Gastrocnemius medialis (tissue), 4 donors: Measurements from ENCODE around the gene REEP1. TPM values are rescaled to one million over a fixed set of nuclear protein-coding genes. Genes with fewer than 3 reads are reported as not detected.
"Not testable (repeated sequence)": the region's sequence is repeated elsewhere in the genome, so short reads cannot be mapped to it uniquely, and the experiment has no call there.

Experiments
- ATAC-seq, 2 donors: fragments of 150-250 bp; one replicate each; pipeline ENCODE4 v1.9.1; 2016
- DNase-seq, 2 donors: peaks; one replicate each; pipeline ENCODE4 v3.0.0-alpha.2; 2019
- H3K27ac ChIP-seq, 4 donors: fragments of 200-600 bp; sonication (generic); 1 replicate in 1 of 4; 2 replicates in 3 of 4; pipeline ENCODE4 v1.5.1; 2016 to 2018; ENCODE audit warnings: mild to moderate bottlenecking in 2 of 4, moderate library complexity in 1 of 4
- H3K27me3 ChIP-seq, 3 donors: fragments of 200-600 bp; sonication (generic) in 2 of 3; 1 replicate in 1 of 3; 2 replicates in 2 of 3; pipeline versions ENCODE4 v1.5.1 to v1.6.0; 2016 to 2019; ENCODE audit warnings: mild to moderate bottlenecking in 1 of 3, moderate library complexity in 1 of 3
- H3K36me3 ChIP-seq, 2 donors: fragments of 200-600 bp; sonication (generic) in 1 of 2; one replicate each; pipeline ENCODE4 v1.5.1; 2017 to 2018
- H3K4me1 ChIP-seq, 2 donors: fragments of 200-600 bp; sonication (generic) in 1 of 2; one replicate each; pipeline ENCODE4 v1.5.1; 2016 to 2017; ENCODE audit warnings: mild to moderate bottlenecking in 2 of 2
- H3K4me3 ChIP-seq, 4 donors: fragments of 200-600 bp; sonication (generic) in 3 of 4; 1 replicate in 1 of 4; 2 replicates in 3 of 4; pipeline ENCODE4 v1.5.1; 2016 to 2019; ENCODE audit warnings: mild to moderate bottlenecking in 2 of 4
- H3K9me3 ChIP-seq, 3 donors: fragments of 200-600 bp; sonication (generic) in 2 of 3; 1 replicate in 1 of 3; 2 replicates in 2 of 3; pipeline ENCODE4 v1.5.1; 2016 to 2019
- POLR2A ChIP-seq, 2 donors: fragments of 450-650 bp; IDR thresholded peaks; one replicate each; pipeline ENCODE4 v1.6.1; 2017; ENCODE audit warnings: antibody characterized with exemption in 2 of 2, mild to moderate bottlenecking in 2 of 2, moderate library complexity in 2 of 2
- in situ Hi-C, 4 donors: fragments of 200-750 bp; cut with MboI; loops; one replicate each; pipeline versions ENCODE4 v1.15.0 to v1.8.0; 2017; ENCODE audit warnings: low sequenced_read_pairs in 4 of 4
- intact Hi-C: fragments of 100-400 bp; cut with DNase I; formaldehyde crosslinking; loops from one replicate; pipeline ENCODE4 v1.15.1; 2023; ENCODE audit warnings: low total_unique reads
- total RNA-seq, 4 donors: library from RNA; depleted of rRNA; stranded (reverse); fragments of >200 nt; gene quantifications; one replicate each; pipeline versions ENCODE4 v1.1.0 to v1.2.3, GENCODE V29; 2016
- TF ChIP-seq, protein P1 (sequence below), 5 experiments: fragments of 450-650 bp in 3 of 5; fragments of 200-600 bp in 2 of 5; sonication (generic) in 2 of 5; IDR thresholded peaks in 4 of 5; conservative IDR thresholded peaks in 1 of 5; 1 replicate in 4 of 5; 2 replicates in 1 of 5; pipeline ENCODE4 v1.5.1; 2016 to 2019; ENCODE audit warnings: antibody characterized with exemption in 5 of 5, mild to moderate bottlenecking in 3 of 5, moderate library complexity in 3 of 5

Gene REEP1
- total RNA-seq, 4 donors from 2014 or later, result 4.2 to 16.0 (median 6.3) TPM

DNA sequence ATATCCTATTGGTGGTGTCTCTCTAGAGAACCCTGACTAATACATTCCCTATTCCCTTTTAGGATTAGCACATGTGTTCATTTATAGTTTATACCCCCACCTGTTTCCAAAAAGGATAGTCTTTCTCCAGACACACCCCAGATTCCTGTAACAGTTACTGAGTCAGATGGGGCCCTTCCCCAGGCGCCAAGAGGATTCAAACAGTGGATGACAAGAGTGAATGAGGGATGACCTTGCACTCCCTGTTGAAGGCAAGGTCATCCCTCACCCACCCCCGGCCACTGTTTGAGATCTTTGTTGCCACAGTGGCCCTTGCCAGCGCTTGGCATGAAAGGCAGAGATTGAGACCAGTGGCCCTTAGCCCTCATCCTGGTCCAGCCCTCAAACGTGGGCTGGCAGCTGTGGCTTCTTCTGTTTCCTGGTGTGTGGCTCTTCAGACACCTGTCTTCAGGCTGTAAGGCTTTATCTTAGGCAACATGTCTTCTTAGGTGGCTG lies 15.3 kb upstream of the REEP1 start:
- intact Hi-C loops (no loop called here), in situ Hi-C loops (no loop called here)
- TF ChIP-seq, protein P1, sequence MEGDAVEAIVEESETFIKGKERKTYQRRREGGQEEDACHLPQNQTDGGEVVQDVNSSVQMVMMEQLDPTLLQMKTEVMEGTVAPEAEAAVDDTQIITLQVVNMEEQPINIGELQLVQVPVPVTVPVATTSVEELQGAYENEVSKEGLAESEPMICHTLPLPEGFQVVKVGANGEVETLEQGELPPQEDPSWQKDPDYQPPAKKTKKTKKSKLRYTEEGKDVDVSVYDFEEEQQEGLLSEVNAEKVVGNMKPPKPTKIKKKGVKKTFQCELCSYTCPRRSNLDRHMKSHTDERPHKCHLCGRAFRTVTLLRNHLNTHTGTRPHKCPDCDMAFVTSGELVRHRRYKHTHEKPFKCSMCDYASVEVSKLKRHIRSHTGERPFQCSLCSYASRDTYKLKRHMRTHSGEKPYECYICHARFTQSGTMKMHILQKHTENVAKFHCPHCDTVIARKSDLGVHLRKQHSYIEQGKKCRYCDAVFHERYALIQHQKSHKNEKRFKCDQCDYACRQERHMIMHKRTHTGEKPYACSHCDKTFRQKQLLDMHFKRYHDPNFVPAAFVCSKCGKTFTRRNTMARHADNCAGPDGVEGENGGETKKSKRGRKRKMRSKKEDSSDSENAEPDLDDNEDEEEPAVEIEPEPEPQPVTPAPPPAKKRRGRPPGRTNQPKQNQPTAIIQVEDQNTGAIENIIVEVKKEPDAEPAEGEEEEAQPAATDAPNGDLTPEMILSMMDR (IDR thresholded peaks at IDR 0.05 in 4 of 5, conservative IDR thresholded peaks at IDR 0.05 in 1 of 5), result no peak
- no peak for TF ChIP-seq POLR2A (IDR thresholded peaks at IDR 0.05)
- Histone ChIP-seq H3K27ac (no peak overlapping the region), H3K27me3 (no peaks in the 10 kb centered on the region), H3K9me3 (no peaks in the 10 kb centered on the region), H3K36me3 (no peaks in the 10 kb centered on the region), H3K4me3 (no peak overlapping the region), H3K4me1 (peaks cover 6 to 8% of the 10 kb centered on the region in 2 donors)
- peak in 1 of 2 donors; percentile 76 for ATAC-seq
- DNase-seq, result no peak

DNA sequence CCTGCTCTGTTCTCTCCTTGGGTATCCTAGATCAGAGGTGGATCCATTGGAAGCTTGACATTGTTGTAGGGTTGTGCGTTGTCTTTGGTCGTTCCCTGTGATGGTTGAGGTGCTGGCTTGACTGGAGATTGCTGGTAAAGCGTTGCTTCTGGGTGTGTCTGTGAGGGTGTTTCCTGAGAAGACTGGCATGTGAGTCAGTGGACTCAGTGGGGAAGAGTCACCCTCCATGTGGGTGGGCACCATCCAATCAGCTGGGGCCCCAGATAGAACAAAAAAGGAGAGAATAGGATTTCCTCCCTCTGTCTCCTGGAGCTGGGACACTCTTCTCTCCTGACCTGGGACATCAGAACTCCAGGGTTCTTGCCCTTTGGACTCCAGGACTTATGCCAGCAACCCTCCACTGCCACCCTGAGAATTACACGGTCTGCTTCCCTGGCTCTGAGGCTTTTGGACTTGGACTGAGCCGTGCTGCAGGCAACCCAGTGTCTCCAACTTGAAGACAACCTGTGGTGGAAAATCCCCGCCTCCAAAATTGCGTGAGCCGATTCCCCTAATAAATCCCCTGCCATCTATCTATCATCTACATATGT lies 14.8 kb upstream of the REEP1 start:
- no peaks in the 10 kb centered on the region for H3K36me3 ChIP-seq
- H3K4me1 ChIP-seq, result peaks cover 6 to 8% of the 10 kb centered on the region in 2 donors
- no peak for ATAC-seq
- H3K4me3 ChIP-seq, result no peak overlapping the region
- intact Hi-C loops (no loop called here), in situ Hi-C loops (no loop called here)
- H3K27ac ChIP-seq, result no peak overlapping the region
- no peaks in the 10 kb centered on the region for H3K9me3 ChIP-seq
- H3K27me3 ChIP-seq, result no peaks in the 10 kb centered on the region
- TF ChIP-seq, protein P1 (IDR thresholded peaks at IDR 0.05 in 4 of 5, conservative IDR thresholded peaks at IDR 0.05 in 1 of 5), result no peak
- TF ChIP-seq POLR2A (IDR thresholded peaks at IDR 0.05), result no peak
- no peak for DNase-seq

DNA sequence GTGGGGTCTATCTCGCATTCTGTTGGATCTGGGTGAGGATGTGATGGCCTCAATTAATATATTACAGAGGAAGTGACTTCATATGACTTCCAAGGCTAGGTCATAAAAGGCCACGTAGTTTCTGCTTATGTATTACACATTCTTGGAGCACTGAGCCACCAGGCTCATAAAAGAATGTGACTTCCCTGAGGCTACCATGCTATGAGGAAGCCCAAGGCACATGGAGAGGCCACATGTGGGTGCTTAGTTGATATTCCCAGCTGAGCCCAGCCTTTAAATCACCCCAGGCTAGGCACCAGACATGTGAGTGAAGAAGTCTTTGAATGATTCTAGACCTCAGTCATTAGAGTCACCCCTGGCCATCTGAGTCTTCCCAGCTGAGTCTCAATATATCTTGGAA lies 13.3 kb upstream of the REEP1 start:
- peaks cover 6 to 8% of the 10 kb centered on the region in 2 donors for H3K4me1 ChIP-seq
- H3K9me3 ChIP-seq, result no peaks in the 10 kb centered on the region
- no peak overlapping the region for H3K27ac ChIP-seq
- no peak overlapping the region for H3K4me3 ChIP-seq
- DNase-seq (no peak), ATAC-seq (no peak)
- intact Hi-C loops (no loop called here), in situ Hi-C loops (no loop called here)
- no peaks in the 10 kb centered on the region for H3K27me3 ChIP-seq
- H3K36me3 ChIP-seq, result no peaks in the 10 kb centered on the region
- TF ChIP-seq POLR2A (IDR thresholded peaks at IDR 0.05), result no peak
- TF ChIP-seq, protein P1 (IDR thresholded peaks at IDR 0.05 in 4 of 5, conservative IDR thresholded peaks at IDR 0.05 in 1 of 5), result no peak

DNA sequence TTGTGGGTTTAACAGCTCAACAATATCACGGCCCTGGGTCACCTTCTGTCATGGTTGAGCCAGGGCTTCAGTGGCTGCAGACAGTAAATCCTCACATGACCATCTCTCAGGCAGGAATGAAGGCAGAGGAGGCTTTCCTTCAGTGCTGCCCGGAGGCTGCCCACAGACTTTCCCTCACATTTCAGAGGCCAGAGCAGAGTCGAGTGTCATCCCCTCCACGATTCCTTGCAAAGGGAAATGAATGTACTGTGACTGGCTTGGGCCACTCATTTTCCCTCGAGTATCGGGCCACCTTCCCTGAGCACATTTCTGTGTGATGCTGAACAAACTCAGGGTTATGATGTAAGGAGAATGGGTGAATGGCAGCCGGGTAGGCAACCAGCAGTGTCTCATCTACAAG lies 10.0 kb upstream of the REEP1 start:
- Histone ChIP-seq H3K4me3 (no peak overlapping the region), H3K9me3 (no peaks in the 10 kb centered on the region), H3K36me3 (no peaks in the 10 kb centered on the region), H3K27ac (no peak overlapping the region), H3K4me1 (peaks cover 1 to 2% of the 10 kb centered on the region in 2 donors), H3K27me3 (no peaks in the 10 kb centered on the region)
- in situ Hi-C loops, result no loop called here
- no peak for DNase-seq
- TF ChIP-seq, protein P1 (IDR thresholded peaks at IDR 0.05 in 4 of 5, conservative IDR thresholded peaks at IDR 0.05 in 1 of 5), result no peak
- TF ChIP-seq POLR2A (IDR thresholded peaks at IDR 0.05), result no peak
- intact Hi-C loops, result no loop called here
- ATAC-seq, result no peak

DNA sequence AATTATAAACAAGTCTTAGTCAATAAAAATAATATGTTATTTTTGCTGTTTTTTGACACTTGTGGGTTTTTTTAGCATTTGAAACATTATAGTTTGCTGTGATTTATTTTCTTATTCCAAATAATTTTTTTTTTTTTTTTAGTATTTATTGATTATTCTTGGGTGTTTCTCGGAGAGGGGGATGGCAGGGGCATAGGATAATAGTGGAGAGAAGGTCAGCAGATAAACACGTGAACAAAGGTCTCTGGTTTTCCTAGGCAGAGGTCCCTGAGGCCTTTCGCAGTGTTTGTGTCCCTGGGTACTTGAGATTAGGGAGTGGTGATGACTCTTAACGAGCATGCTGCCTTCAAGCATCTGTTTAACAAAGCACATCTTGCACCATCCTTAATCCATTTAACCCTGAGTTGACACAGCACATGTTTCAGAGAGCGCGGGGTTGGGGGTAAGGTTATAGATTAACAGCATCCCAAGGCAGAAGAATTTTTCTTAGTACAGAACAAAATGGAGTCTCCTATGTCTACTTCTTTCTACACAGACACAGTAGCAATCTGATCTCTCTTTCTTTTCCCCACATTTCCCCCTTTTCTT lies 8.5 kb upstream of the REEP1 start:
- H3K9me3 ChIP-seq, DNase-seq, H3K4me1 ChIP-seq, H3K36me3 ChIP-seq, in situ Hi-C loops, H3K27ac ChIP-seq, ATAC-seq, H3K4me3 ChIP-seq, intact Hi-C loops, H3K27me3 ChIP-seq: not testable (repeated sequence)
